NCI-H748 (cell line): ENCODE results near the gene ARRB1.
"Not testable (repeated sequence)": the region's sequence is repeated elsewhere in the genome, so short reads cannot be mapped to it uniquely, and the experiment has no call there.

ENCODE experiments used
- DNase-seq: peaks from one replicate; lab custom pipeline; 2025; ENCODE audit not compliant: unreplicated experiment; lab: John Stamatoyannopoulos, UW

The ARRB1 gene

GRCh38 chr11:75371949-75372876, 20.8 kb upstream of the ARRB1 start:
- peak; percentile 88 for DNase-seq

GRCh38 chr11:75369560-75370255, 18.2 kb upstream of the ARRB1 start:
- no peak for DNase-seq

GRCh38 chr11:75366826-75367225, 15.4 kb upstream of the ARRB1 start:
- not testable (repeated sequence) for DNase-seq

GRCh38 chr11:75365711-75366181, 14.3 kb upstream of the ARRB1 start:
- no peak for DNase-seq

GRCh38 chr11:75362285-75362684, 10.8 kb upstream of the ARRB1 start:
- DNase-seq = not testable (repeated sequence)

GRCh38 chr11:75356613-75357012, 5.2 kb upstream of the ARRB1 start:
- DNase-seq = no peak

- no peak for DNase-seq
These were observed 3.6 kb upstream of the ARRB1 start for GRCh38 chr11:75355051-75355450.

- DNase-seq = peak; percentile 68
These were observed 1.2 kb upstream of the ARRB1 start for GRCh38 chr11:75352588-75353206.

- peak; percentile 58 for DNase-seq
These were observed 528 bp upstream of the ARRB1 start for GRCh38 chr11:75351791-75352587.

GRCh38 chr11:75350743-75351540, 519 bp downstream of the ARRB1 start:
- DNase-seq = peak; percentile 37

GRCh38 chr11:75350122-75350742, 1.2 kb downstream of the ARRB1 start:
- DNase-seq = no peak

- no peak for DNase-seq
These were observed 1.8 kb downstream of the ARRB1 start for GRCh38 chr11:75349521-75350116.

- DNase-seq = peak; percentile 38
These were observed 3.5 kb downstream of the ARRB1 start for GRCh38 chr11:75347781-75348566.

GRCh38 chr11:75346912-75347647, 4.4 kb downstream of the ARRB1 start:
- DNase-seq = no peak

GRCh38 chr11:75346296-75346695, 5.2 kb downstream of the ARRB1 start:
- DNase-seq = no peak

GRCh38 chr11:75345455-75346160, 5.9 kb downstream of the ARRB1 start:
- DNase-seq = no peak
